NB4 (cell line): ENCODE data around the gene FHIT.

ENCODE experiments used
- CTCF ChIP-seq: IDR thresholded peaks from one replicate; pipeline ENCODE4 v1.5.1; 2012; ENCODE audit warnings: low read depth, low read length
- POLR2A ChIP-seq: IDR thresholded peaks from 2 replicates; pipeline ENCODE4 v1.6.1; 2011; ENCODE audit warnings: mild to moderate bottlenecking; ENCODE audit not compliant: insufficient read length; ENCODE audit errors: extremely low read depth

DNA sequence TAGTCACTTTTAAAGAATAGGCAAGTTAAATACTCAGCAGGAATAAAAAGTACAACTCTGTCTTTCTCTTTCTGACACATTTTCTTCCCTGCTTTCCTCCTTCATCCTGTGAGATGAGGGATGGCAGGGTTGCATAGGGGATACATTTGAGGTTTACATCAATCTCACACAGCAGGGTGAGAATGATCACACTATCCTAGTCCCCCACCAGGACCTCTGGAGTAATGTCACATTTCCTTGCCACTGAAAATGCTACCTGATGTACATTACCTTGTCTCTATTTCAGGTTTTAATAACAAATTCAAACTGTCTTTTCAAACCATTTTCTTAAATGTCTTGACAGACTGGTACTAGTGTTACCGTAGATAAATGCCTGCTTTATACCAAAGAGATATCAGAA is 816.9 kb downstream of the FHIT start:
- TF ChIP-seq CTCF = no peak
- TF ChIP-seq POLR2A = no peak
